ENCODE results near the gene ABHD5. TPM values are rescaled to one million over a fixed set of nuclear protein-coding genes. Genes with fewer than 3 reads are reported as not detected.

The ABHD5 gene
- total and polyA plus RNA-seq, 2 of the 13 experiments (the other 11 are each of a cell fraction or from before 2014, with no cell fraction given): 4.5 to 13.3 TPM

GRCh38 chr3:43779850-43780249 is 89.1 kb downstream of the ABHD5 start:
- BruUV-seq (replicated peaks): no TSS peak
- POLR2A ChIA-PET: no interaction called here
- 3% methylated on average over 3 of the region's 3 CpGs for WGBS (ENCODE audit: low lambda C conversion rate)

More at GRCh38 chr3:43779850-43780249, 89.1 kb downstream of the ABHD5 start:
- in situ Hi-C loops (cut with HindIII; ENCODE audit: extremely low pct_ligation_motif_present, low pct_unique_long_range_greater_than_20kb) (no loop called here), intact Hi-C loops (cut with micrococcal nuclease; ENCODE audit: unreplicated experiment) (no loop called here)
- CTCF ChIA-PET (ENCODE audit: low intra/inter-chr PET ratio, low total read pairs): no interaction called here
- no peak overlapping the region for H3K27ac ChIP-seq (ENCODE audit: extremely low read length, insufficient read depth, low read length)
- FAIRE-seq (no peak), DNase-seq (ENCODE audit: low spot score) (no peak), ATAC-seq (no peak)
- no peak overlapping the region for H2AFZ ChIP-seq (ENCODE audit: low read length)
- H3K27me3 ChIP-seq (ENCODE audit: control insufficient read depth in 1 of 2, insufficient read depth in 2 of 2, low read length in 2 of 2): peaks cover 0 to 4% of the 10 kb centered on the region in 2 experiments; a peak in 1 of 5 replicates
- no peaks in the 10 kb centered on the region for H3K4me1 ChIP-seq (ENCODE audit: insufficient read depth, low read length)
- no peaks in the 10 kb centered on the region for H3K9me3 ChIP-seq (ENCODE audit: low read length)
- no peak overlapping the region for H3K4me2 ChIP-seq (ENCODE audit: low read depth, low read length)
- H3K36me3 ChIP-seq (replicated peaks in 1 of 2; ENCODE audit: control insufficient read depth in 1 of 2, insufficient read depth in 2 of 2, low read length in 2 of 2): no peaks in the 10 kb centered on the region
- TF ChIP-seq POGZ (CRISPR knock-in tag; IDR thresholded peaks at IDR 0.05): no peak
- TF ChIP-seq SNAPC4 (CRISPR knock-in tag; IDR thresholded peaks at IDR 0.05): no peak
- no peak for TF ChIP-seq ZNF605 (CRISPR knock-in tag; IDR thresholded peaks at IDR 0.05)
- TF ChIP-seq ZNF510 (CRISPR knock-in tag; IDR thresholded peaks at IDR 0.05; ENCODE audit: low read depth): no peak
- no peak for TF ChIP-seq ZNF280B (CRISPR knock-in tag; IDR thresholded peaks at IDR 0.05; ENCODE audit: borderline replicate concordance)
- no peak overlapping the region for H3K9ac ChIP-seq (ENCODE audit: insufficient read depth, low read depth, low read length)
- H3K79me2 ChIP-seq (ENCODE audit: insufficient read depth, low read length): no peaks in the 10 kb centered on the region
- H4K20me1 ChIP-seq (ENCODE audit: insufficient read depth, low read length): no peaks in the 10 kb centered on the region
- H3K4me3 ChIP-seq (replicated peaks in 1 of 3; ENCODE audit: insufficient read depth in 1 of 3, low read depth in 2 of 3, low read length in 3 of 3): no peak overlapping the region

All from HepG2 (cell line).